Effector memory CD4-positive, alpha-beta T cell (primary cell): ENCODE results near the gene KBTBD13.
"Not testable (repeated sequence)": the region's sequence is repeated elsewhere in the genome, so short reads cannot be mapped to it uniquely, and the experiment has no call there.

Experiments
- DNase-seq, 3 donors: peaks; one replicate each; pipeline ENCODE4 v3.0.0-alpha.2; 2020
- H3K27ac ChIP-seq: 2 replicates; pipeline ENCODE4 v1.7.0; 2013; ENCODE audit warnings: mild to moderate bottlenecking, low read length, moderate library complexity; ENCODE audit not compliant: insufficient read depth, poor library complexity, severe bottlenecking
- H3K27me3 ChIP-seq: replicated peaks from 2 replicates; pipeline ENCODE4 v1.7.0; 2013; ENCODE audit warnings: mild to moderate bottlenecking, low read length; ENCODE audit not compliant: insufficient read depth, control insufficient read depth, poor library complexity, severe bottlenecking
- H3K36me3 ChIP-seq: 2 replicates; pipeline ENCODE4 v1.7.0; 2013; ENCODE audit warnings: mild to moderate bottlenecking, low read length, moderate library complexity; ENCODE audit not compliant: control insufficient read depth, insufficient read depth
- H3K4me1 ChIP-seq: 2 replicates; pipeline ENCODE4 v1.7.0; 2013; ENCODE audit warnings: low read length, mild to moderate bottlenecking; ENCODE audit not compliant: control insufficient read depth, insufficient read depth, poor library complexity, severe bottlenecking
- H3K4me3 ChIP-seq: 2 replicates; pipeline ENCODE4 v1.7.0; 2013; ENCODE audit warnings: low read length, low read depth, mild to moderate bottlenecking; ENCODE audit not compliant: insufficient read depth, poor library complexity, severe bottlenecking
- H3K9me3 ChIP-seq: 2 replicates; pipeline ENCODE4 v1.7.0; 2013; ENCODE audit warnings: mild to moderate bottlenecking, low read length, moderate library complexity; ENCODE audit not compliant: control insufficient read depth

Gene KBTBD13

GRCh38 chr15:65068403-65068788 lies 8.2 kb upstream of the KBTBD13 start:
- Histone ChIP-seq H3K4me1 (no peaks in the 10 kb centered on the region), H3K27me3 (peaks cover 11% of the 10 kb centered on the region), H3K36me3 (no peaks in the 10 kb centered on the region), H3K4me3 (no peak overlapping the region), H3K9me3 (no peaks in the 10 kb centered on the region), H3K27ac (no peak overlapping the region)
- no peak for DNase-seq

GRCh38 chr15:65069179-65069578 lies 7.4 kb upstream of the KBTBD13 start:
- no peak overlapping the region for H3K4me3 ChIP-seq
- DNase-seq = no peak
- no peaks in the 10 kb centered on the region for H3K9me3 ChIP-seq
- H3K27me3 ChIP-seq = peaks cover 11% of the 10 kb centered on the region
- no peaks in the 10 kb centered on the region for H3K4me1 ChIP-seq
- H3K36me3 ChIP-seq = no peaks in the 10 kb centered on the region
- H3K27ac ChIP-seq = no peak overlapping the region

- Histone ChIP-seq H3K9me3 (no peaks in the 10 kb centered on the region), H3K4me1 (no peaks in the 10 kb centered on the region), H3K4me3 (no peak overlapping the region), H3K27ac (no peak overlapping the region), H3K27me3 (peaks cover 11% of the 10 kb centered on the region), H3K36me3 (no peaks in the 10 kb centered on the region)
- no peak for DNase-seq
These were observed 6.6 kb upstream of the KBTBD13 start for GRCh38 chr15:65069779-65070546.

- H3K27ac ChIP-seq = no peak overlapping the region
These were observed 5.2 kb upstream of the KBTBD13 start for GRCh38 chr15:65071381-65071811.

GRCh38 chr15:65072027-65072426 lies 4.5 kb upstream of the KBTBD13 start:
- Histone ChIP-seq H3K4me1 (no peaks in the 10 kb centered on the region), H3K27me3 (peaks cover 2% of the 10 kb centered on the region), H3K27ac (no peak overlapping the region), H3K9me3 (no peaks in the 10 kb centered on the region), H3K4me3 (no peak overlapping the region), H3K36me3 (no peaks in the 10 kb centered on the region)
- no peak for DNase-seq

More at GRCh38 chr15:65071381-65071811, 5.2 kb upstream of the KBTBD13 start:
- Histone ChIP-seq H3K36me3 (no peaks in the 10 kb centered on the region), H3K4me1 (no peaks in the 10 kb centered on the region), H3K27me3 (peaks cover 3% of the 10 kb centered on the region), H3K4me3 (no peak overlapping the region), H3K9me3 (no peaks in the 10 kb centered on the region)
- DNase-seq = no peak

- no peaks in the 10 kb centered on the region for H3K36me3 ChIP-seq
These were observed 3.9 kb upstream of the KBTBD13 start for GRCh38 chr15:65072617-65073016.

GRCh38 chr15:65074946-65075345 lies 1.6 kb upstream of the KBTBD13 start:
- H3K4me3 ChIP-seq, H3K9me3 ChIP-seq, H3K27ac ChIP-seq, DNase-seq, H3K27me3 ChIP-seq, H3K36me3 ChIP-seq, H3K4me1 ChIP-seq: not testable (repeated sequence)

More at GRCh38 chr15:65072617-65073016, 3.9 kb upstream of the KBTBD13 start:
- Histone ChIP-seq H3K27ac (no peak overlapping the region), H3K9me3 (no peaks in the 10 kb centered on the region), H3K4me1 (no peaks in the 10 kb centered on the region), H3K4me3 (no peak overlapping the region), H3K27me3 (peaks cover 3% of the 10 kb centered on the region)
- DNase-seq = no peak

GRCh38 chr15:65075607-65076395 lies 745 bp upstream of the KBTBD13 start:
- H3K27ac ChIP-seq, H3K4me3 ChIP-seq, H3K4me1 ChIP-seq, DNase-seq, H3K36me3 ChIP-seq, H3K9me3 ChIP-seq, H3K27me3 ChIP-seq: not testable (repeated sequence)

GRCh38 chr15:65077291-65077980 lies 890 bp downstream of the KBTBD13 start:
- DNase-seq = no peak
- Histone ChIP-seq H3K4me3 (no peak overlapping the region), H3K27me3 (peaks cover 9% of the 10 kb centered on the region)

GRCh38 chr15:65077981-65078352 lies 1.4 kb downstream of the KBTBD13 start:
- Histone ChIP-seq H3K27me3 (peaks cover 9% of the 10 kb centered on the region), H3K4me3 (no peak overlapping the region), H3K36me3 (no peaks in the 10 kb centered on the region), H3K27ac (no peak overlapping the region), H3K4me1 (peaks cover 7% of the 10 kb centered on the region), H3K9me3 (no peaks in the 10 kb centered on the region)
- peak in 1 of 3 donors; percentile 20 for DNase-seq

More at GRCh38 chr15:65077291-65077980, 890 bp downstream of the KBTBD13 start:
- Histone ChIP-seq H3K9me3 (no peaks in the 10 kb centered on the region), H3K4me1 (peaks cover 4% of the 10 kb centered on the region), H3K27ac (no peak overlapping the region), H3K36me3 (no peaks in the 10 kb centered on the region)
